Right ventricle myocardium inferior (tissue), 1 donor: ENCODE data around the gene TCHP. TPM values are rescaled to one million over a fixed set of nuclear protein-coding genes. Genes with fewer than 3 reads are reported as not detected.

Experiments used
- total RNA-seq: library from RNA; stranded (reverse); fragmentation: NEBNext Ultra II Directional; extraction: Animal tissue kit (Norgen Biotek cat#: 25700); gene quantifications from one replicate; pipeline ENCODE4 v1.2.1, GENCODE V29; 2021
- donor health status: DM: no; HTN: yes; CAD: no; lungs with severe emphysema.

Gene TCHP
- total RNA-seq, 1 donor from 2014 or later, result 8.4 TPM

Other genes starting within 250 kb of the TCHP start
- gene FAM222A, start 186.4 kb upstream of the TCHP start, total RNA-seq, result 27.4 TPM
- gene TRPV4, start 66.9 kb upstream of the TCHP start, total RNA-seq, result 0.32 TPM
- gene GLTP, start 19.7 kb upstream of the TCHP start, total RNA-seq, result 23.3 TPM
- 47.1 TPM for gene GIT2, start 96.1 kb downstream of the TCHP start, total RNA-seq
- gene ANKRD13A, start 99.2 kb downstream of the TCHP start, total RNA-seq, result 22.9 TPM
- gene C12orf76, start 148.2 kb downstream of the TCHP start, total RNA-seq, result 5.3 TPM
- gene IFT81, start 224.1 kb downstream of the TCHP start, total RNA-seq, result 8.1 TPM